MCF 10A (cell line): ENCODE measurements around the gene ALG5. TPM values are rescaled to one million over a fixed set of nuclear protein-coding genes. Genes with fewer than 3 reads are reported as not detected.

Source experiments
- BruUV-seq: library from RNA; stranded (reverse); fragments of 400-500 nt; replicated peaks from 2 replicates; lab custom pipeline; 2021; lab: Mats Ljungman, UMichigan
- CTCF ChIA-PET: fragments of 300-600 bp; sonication (Branson Sonifier 250); formaldehyde crosslinking; extraction: SDS; loops from one replicate; lab custom pipeline; 2021; ENCODE audit warnings: antibody characterized with exemption, inconsistent platforms; lab: Yijun Ruan, JAX
- POLR2A ChIA-PET: fragments of 300-600, 350-650 bp; sonication (Branson Sonifier 250); formaldehyde crosslinking; extraction: SDS; loops from one replicate; lab custom pipeline; 2020; ENCODE audit warnings: antibody characterized with exemption, inconsistent platforms; lab: Yijun Ruan, JAX
- DNase-seq: peaks from one replicate; pipeline ENCODE4 v3.0.0-alpha.2; 2018; ENCODE audit not compliant: unreplicated experiment
- H3K27ac Mint-ChIP-seq: one replicate; pipeline ENCODE4 v1.8.0; 2022; ENCODE audit warnings: mild to moderate bottlenecking, low read depth, mixed read lengths; ENCODE audit not compliant: unreplicated experiment
- H3K27me3 Mint-ChIP-seq: one replicate; pipeline ENCODE4 v1.8.0; 2022; ENCODE audit warnings: mixed read lengths; ENCODE audit not compliant: insufficient read depth, unreplicated experiment
- H3K36me3 Mint-ChIP-seq: one replicate; pipeline ENCODE4 v1.8.0; 2022; ENCODE audit warnings: mild to moderate bottlenecking, moderate library complexity, mixed read lengths; ENCODE audit not compliant: insufficient read depth, unreplicated experiment
- H3K4me1 Mint-ChIP-seq: one replicate; pipeline ENCODE4 v1.8.0; 2022; ENCODE audit warnings: mixed read lengths; ENCODE audit not compliant: insufficient read depth, unreplicated experiment
- H3K4me3 Mint-ChIP-seq: one replicate; pipeline ENCODE4 v1.8.0; 2022; ENCODE audit warnings: mild to moderate bottlenecking, moderate library complexity, mixed read lengths; ENCODE audit not compliant: unreplicated experiment
- H3K9me3 Mint-ChIP-seq: one replicate; pipeline ENCODE4 v1.8.0; 2022; ENCODE audit warnings: mixed read lengths; ENCODE audit not compliant: unreplicated experiment
- CTCF ChIP-seq: fragments of 200-600 bp; IDR thresholded peaks from one replicate; pipeline ENCODE4 v1.8.0; 2022; ENCODE audit warnings: antibody characterized with exemption, mild to moderate bottlenecking; ENCODE audit not compliant: unreplicated experiment
- intact Hi-C: fragments of 100-400 bp; cut with micrococcal nuclease; formaldehyde crosslinking; loops from 2 replicates; pipeline ENCODE4 v1.14.1; 2022
- total RNA-seq: library from RNA; stranded (reverse); gene quantifications from 2 replicates; pipeline ENCODE4 v1.2.3, GENCODE V29; 2022

The ALG5 gene
- total RNA-seq, 1 experiment from 2014 or later = 51.2 TPM

GRCh38 chr13:36921631-36922301, 77.4 kb downstream of the ALG5 start:
- no peak overlapping the region for H3K27ac Mint-ChIP-seq
- no TSS peak for BruUV-seq
- no peaks in the 10 kb centered on the region for H3K36me3 Mint-ChIP-seq
- no peaks in the 10 kb centered on the region for H3K9me3 Mint-ChIP-seq
- no peaks in the 10 kb centered on the region for H3K27me3 Mint-ChIP-seq
- CTCF ChIA-PET = interaction anchor here (1.0 kb wide), 1 partner anchor 944 kb away, joined by 3 read pairs; no protein-coding TSS in a partner anchor
- POLR2A ChIA-PET = no interaction called here
- TF ChIP-seq CTCF = no peak
- intact Hi-C loops = no loop called here
- H3K4me3 Mint-ChIP-seq = no peak overlapping the region
- DNase-seq = no peak
- H3K4me1 Mint-ChIP-seq = no peaks in the 10 kb centered on the region

GRCh38 chr13:36920616-36921185, 78.4 kb downstream of the ALG5 start:
- Mint-ChIP-seq H3K27ac (no peak overlapping the region), H3K4me1 (no peaks in the 10 kb centered on the region), H3K9me3 (no peaks in the 10 kb centered on the region), H3K27me3 (no peaks in the 10 kb centered on the region), H3K4me3 (peak overlapping the region; percentile 63), H3K36me3 (no peaks in the 10 kb centered on the region)
- no peak for DNase-seq
- no TSS peak for BruUV-seq
- POLR2A ChIA-PET = no interaction called here
- CTCF ChIA-PET = interaction anchor here (1.0 kb wide), 1 partner anchor 943 kb away, joined by 3 read pairs; no protein-coding TSS in a partner anchor
- intact Hi-C loops = no loop called here
- no peak for TF ChIP-seq CTCF

- H3K36me3 Mint-ChIP-seq = no peaks in the 10 kb centered on the region
- no peaks in the 10 kb centered on the region for H3K4me1 Mint-ChIP-seq
- ChIA-PET CTCF (interaction anchor here (0.9 kb wide), 1 partner anchor 62 kb away, joined by 3 read pairs; no protein-coding TSS in a partner anchor), POLR2A (interaction anchor here (0.7 kb wide), 1 partner anchor 57 kb away, joined by 4 read pairs; no protein-coding TSS in a partner anchor)
- H3K27me3 Mint-ChIP-seq = no peaks in the 10 kb centered on the region
- intact Hi-C loops = no loop called here
- no TSS peak for BruUV-seq
- no peaks in the 10 kb centered on the region for H3K9me3 Mint-ChIP-seq
- DNase-seq = peak; percentile 73
- no peak for TF ChIP-seq CTCF
- H3K27ac Mint-ChIP-seq = no peak within 1 kb of the TSS
- peak within 1 kb of the TSS; percentile 63 for H3K4me3 Mint-ChIP-seq
These were observed 79.1 kb downstream of the ALG5 start, which contains the start of gene SMAD9 for GRCh38 chr13:36919833-36920615. Gene SMAD9, minus strand, starts transcription at chr13:36920238. Its CDS starts 40,549 bp downstream, at chr13:36879689.
